ENCODE measurements around the gene MORF4L2. TPM values are rescaled to one million over a fixed set of nuclear protein-coding genes. Genes with fewer than 3 reads are reported as not detected.

The MORF4L2 gene, protein sequence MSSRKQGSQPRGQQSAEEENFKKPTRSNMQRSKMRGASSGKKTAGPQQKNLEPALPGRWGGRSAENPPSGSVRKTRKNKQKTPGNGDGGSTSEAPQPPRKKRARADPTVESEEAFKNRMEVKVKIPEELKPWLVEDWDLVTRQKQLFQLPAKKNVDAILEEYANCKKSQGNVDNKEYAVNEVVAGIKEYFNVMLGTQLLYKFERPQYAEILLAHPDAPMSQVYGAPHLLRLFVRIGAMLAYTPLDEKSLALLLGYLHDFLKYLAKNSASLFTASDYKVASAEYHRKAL
- total RNA-seq (176 TPM), polyA plus RNA-seq (10 to 100 TPM; 61.9 to 93.3 (median 77.8) TPM)

DNA sequence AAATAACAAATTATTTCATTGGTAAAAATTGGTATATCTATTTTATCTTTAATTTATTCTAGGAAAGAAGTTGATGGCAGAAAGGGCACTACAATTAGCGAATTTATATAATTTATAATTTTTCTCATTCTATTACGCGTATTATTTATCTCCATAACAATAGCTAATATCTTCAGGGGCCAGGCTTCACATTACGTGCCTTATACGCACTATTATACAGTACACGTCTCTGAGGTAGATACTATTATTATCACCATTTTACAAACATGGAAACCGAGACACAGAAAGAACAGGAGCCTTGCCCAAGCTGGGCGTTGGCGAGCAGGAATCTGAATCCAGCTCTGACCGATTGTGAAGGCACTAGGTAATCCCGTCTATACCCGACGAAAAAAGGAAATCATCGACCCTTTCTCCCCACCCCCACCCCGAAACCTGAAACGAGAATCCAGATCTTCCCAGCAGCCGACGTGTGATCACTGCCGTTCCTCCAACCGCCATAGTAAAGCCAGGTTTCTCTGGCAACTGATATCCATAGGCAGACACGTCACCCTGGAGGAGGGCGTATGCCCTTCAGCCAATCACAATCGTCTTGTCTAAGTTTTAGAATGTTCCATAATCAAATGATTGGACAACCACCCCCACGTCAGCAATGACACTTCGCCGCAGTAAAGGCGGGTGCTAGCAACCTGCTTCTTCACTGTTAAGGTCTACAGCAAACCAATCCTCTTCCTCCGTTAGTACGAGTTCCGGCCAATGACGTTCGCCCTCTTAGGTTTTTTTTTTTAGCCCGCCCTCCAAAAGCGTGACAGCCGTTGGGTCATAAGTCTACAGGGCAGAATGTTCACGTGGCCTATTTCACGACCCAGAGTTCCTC is at the start of gene MORF4L2:
Gene MORF4L2 (minus strand): TSS at position 501 of the 874 bp plus-strand sequence. CDS start 9,672 bp downstream, outside the sequence.
- no peaks in the 10 kb centered on the region for H3K9me3 ChIP-seq (ENCODE audit: control insufficient read depth in 2 of 2, low read length in 2 of 2)
- Mint-ChIP-seq H3K4me1 (peaks cover 0 to 12% (median 2%) of the 10 kb centered on the region in 4 donors), H3K36me3 (peaks cover 8% of the 10 kb centered on the region), H3K27ac (peak within 1 kb of the TSS in 2 of 3 donors; percentile 16 to 67), H3K4me3 (peak within 1 kb of the TSS in 2 of 4 donors; percentile 40 to 82), H3K27me3 (no peaks in the 10 kb centered on the region), H3K9me3 (no peaks in the 10 kb centered on the region)
- H3K36me3 ChIP-seq (ENCODE audit: control insufficient read depth, insufficient read depth, low read length): peaks cover 15% of the 10 kb centered on the region
- peaks cover 7% of the 10 kb centered on the region for H3K4me1 ChIP-seq (ENCODE audit: control insufficient read depth, insufficient read depth, low read length, poor library complexity, severe bottlenecking)
- peak within 1 kb of the TSS; percentile 98 for H3K27ac ChIP-seq (ENCODE audit: insufficient read depth, low read length, poor library complexity, severe bottlenecking)
- no peaks in the 10 kb centered on the region for H3K27me3 ChIP-seq (ENCODE audit: control insufficient read depth, insufficient read depth, low read length)
- H3K4me3 ChIP-seq (ENCODE audit: low read depth, low read length): peak within 1 kb of the TSS; percentile 95
- ATAC-seq (ENCODE audit: low read depth in 2 of 2) (peak; percentile 88 to 90), DNase-seq (peak; percentile 84 to 95 (median 90))

DNA sequence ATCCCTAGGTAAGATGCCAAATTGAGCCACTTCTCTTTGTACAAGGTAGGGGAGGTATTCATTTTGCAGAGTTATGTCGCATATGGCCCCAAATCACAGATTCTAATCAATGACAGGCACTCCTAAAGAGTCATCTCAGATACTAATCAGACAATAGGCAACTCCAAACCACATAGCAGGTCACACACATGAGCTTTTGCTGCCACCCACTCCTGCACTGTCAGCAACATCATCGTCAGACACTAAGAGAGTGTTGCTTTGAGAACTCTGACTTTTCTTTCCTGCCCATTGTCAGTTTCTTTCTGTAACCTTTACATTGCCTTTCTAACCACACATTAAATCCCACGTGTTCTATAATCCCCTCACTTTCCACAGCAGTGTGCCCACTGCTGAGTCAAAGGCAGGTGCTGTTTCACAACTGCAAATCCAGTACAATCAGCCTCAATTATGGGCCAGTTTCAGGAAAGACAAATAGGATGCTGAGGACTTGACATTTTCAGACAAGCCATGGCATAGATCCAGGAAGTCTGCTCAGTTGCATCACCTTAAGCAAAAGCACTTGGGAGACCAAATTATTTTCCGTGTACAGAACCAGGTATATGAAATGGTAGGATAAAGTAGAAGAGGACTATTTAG is 47.7 kb upstream of the MORF4L2 start:
- H3K4me1 Mint-ChIP-seq: peaks cover 0 to 4% (median 0%) of the 10 kb centered on the region in 4 donors
- ATAC-seq (ENCODE audit: low read depth in 2 of 2) (no peak), DNase-seq (no peak)
- no peak overlapping the region for H3K4me3 ChIP-seq (ENCODE audit: low read depth, low read length)
- no peaks in the 10 kb centered on the region for H3K27me3 Mint-ChIP-seq
- no peaks in the 10 kb centered on the region for H3K36me3 ChIP-seq (ENCODE audit: control insufficient read depth, insufficient read depth, low read length)
- no peak overlapping the region for H3K27ac ChIP-seq (ENCODE audit: insufficient read depth, low read length, poor library complexity, severe bottlenecking)
- no peak overlapping the region for H3K4me3 Mint-ChIP-seq
- peaks cover 4% of the 10 kb centered on the region for H3K27me3 ChIP-seq (ENCODE audit: control insufficient read depth, insufficient read depth, low read length)
- H3K9me3 Mint-ChIP-seq: no peaks in the 10 kb centered on the region
- no peaks in the 10 kb centered on the region for H3K36me3 Mint-ChIP-seq
- H3K27ac Mint-ChIP-seq: no peak overlapping the region
- no peaks in the 10 kb centered on the region for H3K9me3 ChIP-seq (ENCODE audit: control insufficient read depth in 2 of 2, low read length in 2 of 2)
- no peaks in the 10 kb centered on the region for H3K4me1 ChIP-seq (ENCODE audit: control insufficient read depth, insufficient read depth, low read length, poor library complexity, severe bottlenecking)

DNA sequence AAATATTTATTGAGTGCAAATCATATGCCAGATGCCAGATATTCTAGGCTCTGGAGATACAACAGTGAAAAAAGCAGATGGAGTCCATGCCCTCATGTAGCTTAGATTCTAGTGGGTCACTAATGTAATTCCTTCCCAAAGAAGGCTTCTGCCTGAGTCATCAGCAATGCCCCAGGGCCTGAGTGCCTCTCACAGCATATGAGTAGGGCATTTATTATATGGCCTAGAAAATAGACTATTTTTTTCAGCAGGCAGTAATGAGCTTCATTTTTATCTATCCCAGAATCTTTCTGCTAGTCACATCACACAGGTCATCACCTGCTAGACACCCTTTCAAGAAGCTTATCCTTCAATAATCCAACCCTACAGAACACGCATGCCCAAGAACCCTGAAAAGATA is 46.5 kb upstream of the MORF4L2 start:
- H3K9me3 Mint-ChIP-seq: no peaks in the 10 kb centered on the region
- Histone ChIP-seq H3K4me3 (ENCODE audit: low read depth, low read length) (no peak overlapping the region), H3K9me3 (ENCODE audit: control insufficient read depth in 2 of 2, low read length in 2 of 2) (no peaks in the 10 kb centered on the region), H3K27ac (ENCODE audit: insufficient read depth, low read length, poor library complexity, severe bottlenecking) (no peak overlapping the region), H3K36me3 (ENCODE audit: control insufficient read depth, insufficient read depth, low read length) (no peaks in the 10 kb centered on the region), H3K4me1 (ENCODE audit: control insufficient read depth, insufficient read depth, low read length, poor library complexity, severe bottlenecking) (no peaks in the 10 kb centered on the region), H3K27me3 (ENCODE audit: control insufficient read depth, insufficient read depth, low read length) (peaks cover 4% of the 10 kb centered on the region)
- DNase-seq: no peak
- no peaks in the 10 kb centered on the region for H3K36me3 Mint-ChIP-seq
- no peak overlapping the region for H3K27ac Mint-ChIP-seq
- no peak overlapping the region for H3K4me3 Mint-ChIP-seq
- H3K4me1 Mint-ChIP-seq: peaks cover 0 to 4% (median 0%) of the 10 kb centered on the region in 4 donors
- no peak for ATAC-seq (ENCODE audit: low read depth in 2 of 2)
- H3K27me3 Mint-ChIP-seq: no peaks in the 10 kb centered on the region

DNA sequence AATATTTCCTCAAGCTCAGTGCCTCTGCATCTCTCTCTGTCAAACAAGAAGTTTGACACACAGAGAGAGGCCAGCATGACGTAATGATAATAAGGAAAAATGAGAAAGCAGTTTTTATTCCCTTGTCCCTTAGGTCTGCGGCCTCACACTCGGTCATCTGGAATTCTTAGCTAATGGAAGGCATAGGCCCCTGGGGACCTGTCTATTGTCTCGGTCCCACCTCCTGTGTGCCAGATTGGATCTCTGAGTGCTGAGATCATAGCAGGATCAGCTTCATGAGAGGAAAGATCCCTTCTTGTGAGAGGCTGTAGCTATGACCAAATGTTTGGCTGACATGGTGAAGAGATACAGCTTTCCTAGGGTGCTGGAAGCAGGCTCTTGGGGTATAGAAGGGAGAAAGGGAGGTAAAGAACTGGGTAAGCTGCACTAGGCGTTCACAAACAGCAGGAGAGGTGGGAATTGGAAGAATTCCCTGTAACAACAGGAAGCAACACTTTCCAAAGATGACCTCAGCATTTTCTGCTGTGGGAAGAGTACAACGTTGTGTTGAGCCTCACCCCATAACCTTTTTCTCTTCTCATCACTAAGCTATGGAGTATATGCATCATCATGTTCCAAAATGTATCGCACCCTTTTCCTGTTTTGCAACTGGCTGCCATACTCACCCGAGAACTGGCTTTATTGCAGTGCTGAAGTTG is 44.4 kb upstream of the MORF4L2 start:
- ATAC-seq (ENCODE audit: low read depth in 2 of 2) (no peak), DNase-seq (no peak)
- Histone ChIP-seq H3K4me3 (ENCODE audit: low read depth, low read length) (no peak overlapping the region), H3K36me3 (ENCODE audit: control insufficient read depth, insufficient read depth, low read length) (no peaks in the 10 kb centered on the region), H3K9me3 (ENCODE audit: control insufficient read depth in 2 of 2, low read length in 2 of 2) (no peaks in the 10 kb centered on the region), H3K4me1 (ENCODE audit: control insufficient read depth, insufficient read depth, low read length, poor library complexity, severe bottlenecking) (no peaks in the 10 kb centered on the region), H3K27me3 (ENCODE audit: control insufficient read depth, insufficient read depth, low read length) (peaks cover 4% of the 10 kb centered on the region), H3K27ac (ENCODE audit: insufficient read depth, low read length, poor library complexity, severe bottlenecking) (no peak overlapping the region)
- H3K4me1 Mint-ChIP-seq: peaks cover 0 to 4% (median 0%) of the 10 kb centered on the region in 4 donors
- H3K27ac Mint-ChIP-seq: no peak overlapping the region
- peaks cover 2% of the 10 kb centered on the region for H3K27me3 Mint-ChIP-seq
- no peaks in the 10 kb centered on the region for H3K9me3 Mint-ChIP-seq
- H3K4me3 Mint-ChIP-seq: no peak overlapping the region
- H3K36me3 Mint-ChIP-seq: no peaks in the 10 kb centered on the region

DNA sequence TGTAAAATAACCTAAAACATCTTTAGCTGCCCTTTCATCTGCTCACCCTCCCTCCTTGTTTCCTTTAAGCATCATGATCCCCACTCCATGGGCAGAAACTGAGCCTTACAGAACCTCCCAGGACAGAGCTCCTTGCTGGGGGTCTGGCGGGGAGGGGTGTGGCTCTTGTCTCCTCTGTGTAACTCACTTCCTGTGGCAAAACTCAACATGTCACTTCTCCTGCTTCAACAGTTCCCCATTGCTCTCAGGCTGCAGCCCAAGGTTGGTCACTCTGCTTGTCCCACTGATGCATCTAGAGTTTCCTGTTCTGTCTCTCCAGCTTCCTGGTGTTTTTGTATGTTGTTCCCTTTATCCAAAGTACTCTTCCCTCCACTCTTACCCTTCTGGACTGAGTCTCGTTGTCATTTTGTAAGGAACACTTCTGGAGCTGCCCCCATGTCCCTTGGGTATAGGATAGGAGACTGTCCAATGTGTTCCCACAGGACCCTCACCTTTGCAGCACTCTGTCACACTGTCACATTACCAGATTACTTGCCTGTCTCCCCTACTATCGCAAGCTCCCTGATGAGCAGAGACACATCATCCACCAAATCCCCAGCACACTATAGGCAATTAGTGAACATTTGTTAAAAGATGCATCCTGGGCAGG is 43.8 kb upstream of the MORF4L2 start:
- no peaks in the 10 kb centered on the region for H3K9me3 Mint-ChIP-seq
- no peaks in the 10 kb centered on the region for H3K4me1 ChIP-seq (ENCODE audit: control insufficient read depth, insufficient read depth, low read length, poor library complexity, severe bottlenecking)
- no peaks in the 10 kb centered on the region for H3K36me3 Mint-ChIP-seq
- peaks cover 4% of the 10 kb centered on the region for H3K27me3 ChIP-seq (ENCODE audit: control insufficient read depth, insufficient read depth, low read length)
- H3K4me1 Mint-ChIP-seq: peaks cover 0 to 4% (median 0%) of the 10 kb centered on the region in 4 donors
- ATAC-seq (ENCODE audit: low read depth in 2 of 2) (no peak), DNase-seq (no peak)
- H3K36me3 ChIP-seq (ENCODE audit: control insufficient read depth, insufficient read depth, low read length): no peaks in the 10 kb centered on the region
- no peaks in the 10 kb centered on the region for H3K9me3 ChIP-seq (ENCODE audit: control insufficient read depth in 2 of 2, low read length in 2 of 2)
- no peak overlapping the region for H3K4me3 Mint-ChIP-seq
- H3K27ac Mint-ChIP-seq: no peak overlapping the region
- H3K27ac ChIP-seq (ENCODE audit: insufficient read depth, low read length, poor library complexity, severe bottlenecking): no peak overlapping the region
- H3K4me3 ChIP-seq (ENCODE audit: low read depth, low read length): no peak overlapping the region
- peaks cover 4% of the 10 kb centered on the region for H3K27me3 Mint-ChIP-seq

DNA sequence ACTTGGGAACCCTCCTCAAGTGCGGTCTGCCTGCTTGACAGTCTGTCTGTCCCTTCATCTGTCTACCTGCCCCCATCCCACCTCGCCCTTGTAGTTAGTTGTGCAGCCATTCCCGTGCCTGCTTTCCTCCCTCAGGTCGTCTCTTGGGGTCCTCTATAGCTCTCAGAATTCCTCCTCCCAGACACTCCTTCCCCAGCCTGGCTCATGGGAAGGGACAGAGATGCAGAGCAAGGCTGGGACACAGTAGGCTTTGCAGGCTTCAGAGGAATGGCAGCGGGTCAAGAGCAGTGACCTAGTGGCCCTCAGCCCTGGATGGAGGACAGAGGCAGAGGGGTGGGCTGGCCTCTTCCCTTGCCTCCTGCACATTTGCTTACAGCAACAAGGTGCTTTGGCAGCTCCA is 42.5 kb upstream of the MORF4L2 start:
- no peak overlapping the region for H3K27ac ChIP-seq (ENCODE audit: insufficient read depth, low read length, poor library complexity, severe bottlenecking)
- H3K9me3 ChIP-seq (ENCODE audit: control insufficient read depth in 2 of 2, low read length in 2 of 2): no peaks in the 10 kb centered on the region
- DNase-seq: no peak
- H3K4me1 Mint-ChIP-seq: peaks cover 0 to 4% (median 0%) of the 10 kb centered on the region in 4 donors
- H3K4me3 ChIP-seq (ENCODE audit: low read depth, low read length): no peak overlapping the region
- peaks cover 4% of the 10 kb centered on the region for H3K27me3 Mint-ChIP-seq
- no peaks in the 10 kb centered on the region for H3K36me3 Mint-ChIP-seq
- no peaks in the 10 kb centered on the region for H3K9me3 Mint-ChIP-seq
- no peaks in the 10 kb centered on the region for H3K36me3 ChIP-seq (ENCODE audit: control insufficient read depth, insufficient read depth, low read length)
- no peak for ATAC-seq (ENCODE audit: low read depth in 2 of 2)
- no peaks in the 10 kb centered on the region for H3K4me1 ChIP-seq (ENCODE audit: control insufficient read depth, insufficient read depth, low read length, poor library complexity, severe bottlenecking)
- H3K4me3 Mint-ChIP-seq: no peak overlapping the region
- no peak overlapping the region for H3K27ac Mint-ChIP-seq
- peaks cover 2% of the 10 kb centered on the region for H3K27me3 ChIP-seq (ENCODE audit: control insufficient read depth, insufficient read depth, low read length)

DNA sequence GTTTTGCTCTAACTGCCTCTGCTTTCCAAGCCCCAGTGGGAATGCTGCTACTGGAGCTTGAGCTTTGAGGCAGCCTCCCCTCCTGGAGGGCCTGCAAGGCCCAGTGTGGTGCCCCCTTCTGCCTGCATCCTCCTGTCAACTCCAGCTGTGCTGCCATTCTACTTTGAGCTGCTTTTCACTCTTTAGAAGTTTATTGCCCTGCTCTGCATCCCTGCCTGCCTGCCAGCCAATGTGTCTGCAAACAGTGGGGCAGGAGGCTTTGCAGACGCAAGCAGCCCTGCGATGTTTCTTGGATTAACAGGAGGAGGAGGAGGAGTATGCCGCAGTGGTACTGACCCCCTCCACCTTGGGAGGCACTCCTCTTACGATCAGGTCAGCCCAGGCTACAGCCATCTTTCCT is 40.6 kb upstream of the MORF4L2 start:
- Mint-ChIP-seq H3K4me1 (peaks cover 0 to 4% (median 0%) of the 10 kb centered on the region in 4 donors), H3K27ac (no peak overlapping the region), H3K9me3 (no peaks in the 10 kb centered on the region), H3K27me3 (peaks cover 4% of the 10 kb centered on the region), H3K4me3 (no peak overlapping the region), H3K36me3 (no peaks in the 10 kb centered on the region)
- no peak overlapping the region for H3K4me3 ChIP-seq (ENCODE audit: low read depth, low read length)
- no peak for DNase-seq
- ATAC-seq (ENCODE audit: low read depth in 2 of 2): no peak
- H3K9me3 ChIP-seq (ENCODE audit: control insufficient read depth in 2 of 2, low read length in 2 of 2): no peaks in the 10 kb centered on the region
- H3K27ac ChIP-seq (ENCODE audit: insufficient read depth, low read length, poor library complexity, severe bottlenecking): no peak overlapping the region
- no peaks in the 10 kb centered on the region for H3K36me3 ChIP-seq (ENCODE audit: control insufficient read depth, insufficient read depth, low read length)
- no peaks in the 10 kb centered on the region for H3K27me3 ChIP-seq (ENCODE audit: control insufficient read depth, insufficient read depth, low read length)
- H3K4me1 ChIP-seq (ENCODE audit: control insufficient read depth, insufficient read depth, low read length, poor library complexity, severe bottlenecking): no peaks in the 10 kb centered on the region

Data from CD4-positive, CD25-positive, alpha-beta regulatory T cell (primary cell).